Hematopoietic multipotent progenitor cell treated with erythropoietin and hydrocortisone succinate and interleukin-3 and kit ligand, for 17 days (in vitro differentiated cells): ENCODE measurements around the gene ABHD16A.
A peak's percentile ranks its signal among the peaks of the same experiment; 100 is the strongest.

Experiments
- DNase-seq: peaks from one replicate; pipeline ENCODE4 v3.0.0-alpha.2; 2015; ENCODE audit warnings: low spot score

Gene ABHD16A

GRCh38 chr6:31702819-31703716 is at the start of gene ABHD16A:
ABHD16A (minus strand) TSS chr6:31703324; CDS start chr6:31703281, 43 bp downstream.
- DNase-seq: peak; percentile 96

- no peak for DNase-seq
Measured at GRCh38 chr6:31752739-31753319, 49.7 kb upstream of the ABHD16A start.

GRCh38 chr6:31750411-31751022 is 47.4 kb upstream of the ABHD16A start:
- no peak for DNase-seq

- DNase-seq: no peak
Measured at GRCh38 chr6:31749301-31750036, 46.3 kb upstream of the ABHD16A start.

- DNase-seq: no peak
Measured at GRCh38 chr6:31744422-31744821, 41.3 kb upstream of the ABHD16A start.

GRCh38 chr6:31742894-31743293 is 39.8 kb upstream of the ABHD16A start:
- DNase-seq: no peak

- no peak for DNase-seq
Measured at GRCh38 chr6:31741815-31742214, 38.7 kb upstream of the ABHD16A start.

- no peak for DNase-seq
Measured at GRCh38 chr6:31740397-31741223, 37.5 kb upstream of the ABHD16A start.

GRCh38 chr6:31739639-31740396 is 36.7 kb upstream of the ABHD16A start, which contains the start of gene MSH5:
MSH5 (plus strand) TSS chr6:31740005; CDS start chr6:31740467, 462 bp downstream.
- DNase-seq: peak; percentile 98

- peak; percentile 66 for DNase-seq
Measured at GRCh38 chr6:31737991-31738979, 35.2 kb upstream of the ABHD16A start.

GRCh38 chr6:31737315-31737990 is 34.3 kb upstream of the ABHD16A start:
- no peak for DNase-seq

- no peak for DNase-seq
Measured at GRCh38 chr6:31736768-31737314, 33.7 kb upstream of the ABHD16A start.

GRCh38 chr6:31736021-31736767 is 33.1 kb upstream of the ABHD16A start, which contains the start of gene CLIC1:
CLIC1 (minus strand) TSS chr6:31736530; CDS start chr6:31736300, 230 bp downstream.
- peak; percentile 84 for DNase-seq

- peak; percentile 63 for DNase-seq
Measured at GRCh38 chr6:31734821-31735406, 31.8 kb upstream of the ABHD16A start.

GRCh38 chr6:31734247-31734820 is 31.2 kb upstream of the ABHD16A start:
- DNase-seq: no peak

GRCh38 chr6:31733734-31734133 is 30.6 kb upstream of the ABHD16A start:
- no peak for DNase-seq

GRCh38 chr6:31732029-31732428 is 28.9 kb upstream of the ABHD16A start:
- DNase-seq: no peak
